Adrenal gland (tissue), 5 donors: ENCODE data around the gene STIM1.

Source experiments
- POLR2A ChIP-seq, 2 donors: fragments of 450-650 bp; IDR thresholded peaks; one replicate each; pipeline ENCODE4 v1.6.1; 2017; ENCODE audit warnings: antibody characterized with exemption in 2 of 2, mild to moderate bottlenecking in 2 of 2, moderate library complexity in 1 of 2
- TF ChIP-seq, protein P1 (sequence below), 6 experiments: fragments of 450-650 bp in 4 of 6; fragments of 200-600 bp in 2 of 6; sonication (generic) in 1 of 6; IDR thresholded peaks; 1 replicate in 5 of 6; 2 replicates in 1 of 6; pipeline versions ENCODE4 v1.5.1 to v1.8.0; 2016 to 2021; ENCODE audit warnings: antibody characterized with exemption in 6 of 6, mild to moderate bottlenecking in 2 of 6, moderate library complexity in 1 of 6
- donor health status: DM: no; HTN: no; CAD: no.

DNA sequence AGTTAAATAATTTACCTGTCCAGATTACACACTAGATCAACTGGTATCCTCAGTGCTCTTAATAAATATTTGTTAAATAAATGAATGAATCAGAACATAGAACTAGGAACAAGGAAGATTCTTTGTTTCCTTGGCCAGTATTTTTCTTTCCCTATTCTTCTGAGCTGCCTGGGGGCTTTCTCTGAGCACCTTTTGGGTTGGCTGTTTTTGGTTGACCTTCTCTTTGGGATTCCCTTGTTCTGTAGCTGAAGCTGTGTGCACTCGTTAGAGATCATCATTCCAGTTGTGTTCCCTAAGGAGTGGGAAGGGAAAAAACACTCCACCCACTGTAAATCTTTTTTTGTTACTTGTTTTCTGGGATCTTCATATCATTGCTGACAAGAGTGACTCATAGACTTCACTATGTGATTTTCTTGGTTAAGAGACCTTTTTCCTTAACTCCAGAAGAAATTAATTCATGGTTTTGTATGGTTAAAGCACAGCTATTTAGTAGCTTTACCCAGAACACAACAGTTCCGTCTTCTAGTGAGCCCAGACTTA, 84.3 kb downstream of the STIM1 start:
- TF ChIP-seq, protein P1, sequence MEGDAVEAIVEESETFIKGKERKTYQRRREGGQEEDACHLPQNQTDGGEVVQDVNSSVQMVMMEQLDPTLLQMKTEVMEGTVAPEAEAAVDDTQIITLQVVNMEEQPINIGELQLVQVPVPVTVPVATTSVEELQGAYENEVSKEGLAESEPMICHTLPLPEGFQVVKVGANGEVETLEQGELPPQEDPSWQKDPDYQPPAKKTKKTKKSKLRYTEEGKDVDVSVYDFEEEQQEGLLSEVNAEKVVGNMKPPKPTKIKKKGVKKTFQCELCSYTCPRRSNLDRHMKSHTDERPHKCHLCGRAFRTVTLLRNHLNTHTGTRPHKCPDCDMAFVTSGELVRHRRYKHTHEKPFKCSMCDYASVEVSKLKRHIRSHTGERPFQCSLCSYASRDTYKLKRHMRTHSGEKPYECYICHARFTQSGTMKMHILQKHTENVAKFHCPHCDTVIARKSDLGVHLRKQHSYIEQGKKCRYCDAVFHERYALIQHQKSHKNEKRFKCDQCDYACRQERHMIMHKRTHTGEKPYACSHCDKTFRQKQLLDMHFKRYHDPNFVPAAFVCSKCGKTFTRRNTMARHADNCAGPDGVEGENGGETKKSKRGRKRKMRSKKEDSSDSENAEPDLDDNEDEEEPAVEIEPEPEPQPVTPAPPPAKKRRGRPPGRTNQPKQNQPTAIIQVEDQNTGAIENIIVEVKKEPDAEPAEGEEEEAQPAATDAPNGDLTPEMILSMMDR (IDR thresholded peaks at IDR 0.05): no peak
- no peak for TF ChIP-seq POLR2A (IDR thresholded peaks at IDR 0.05)
